Measurements from ENCODE around the gene CRACDL.

CRACDL gene

GRCh38 chr2:98910349-98911125 is 25.5 kb downstream of the CRACDL start:
- H3K4me3 ChIP-seq (ENCODE audit: low read depth, low read length) = no peak overlapping the region
- TF ChIP-seq CTCF (IDR thresholded peaks at IDR 0.05; ENCODE audit: low read depth, low read length) = no peak

DNA sequence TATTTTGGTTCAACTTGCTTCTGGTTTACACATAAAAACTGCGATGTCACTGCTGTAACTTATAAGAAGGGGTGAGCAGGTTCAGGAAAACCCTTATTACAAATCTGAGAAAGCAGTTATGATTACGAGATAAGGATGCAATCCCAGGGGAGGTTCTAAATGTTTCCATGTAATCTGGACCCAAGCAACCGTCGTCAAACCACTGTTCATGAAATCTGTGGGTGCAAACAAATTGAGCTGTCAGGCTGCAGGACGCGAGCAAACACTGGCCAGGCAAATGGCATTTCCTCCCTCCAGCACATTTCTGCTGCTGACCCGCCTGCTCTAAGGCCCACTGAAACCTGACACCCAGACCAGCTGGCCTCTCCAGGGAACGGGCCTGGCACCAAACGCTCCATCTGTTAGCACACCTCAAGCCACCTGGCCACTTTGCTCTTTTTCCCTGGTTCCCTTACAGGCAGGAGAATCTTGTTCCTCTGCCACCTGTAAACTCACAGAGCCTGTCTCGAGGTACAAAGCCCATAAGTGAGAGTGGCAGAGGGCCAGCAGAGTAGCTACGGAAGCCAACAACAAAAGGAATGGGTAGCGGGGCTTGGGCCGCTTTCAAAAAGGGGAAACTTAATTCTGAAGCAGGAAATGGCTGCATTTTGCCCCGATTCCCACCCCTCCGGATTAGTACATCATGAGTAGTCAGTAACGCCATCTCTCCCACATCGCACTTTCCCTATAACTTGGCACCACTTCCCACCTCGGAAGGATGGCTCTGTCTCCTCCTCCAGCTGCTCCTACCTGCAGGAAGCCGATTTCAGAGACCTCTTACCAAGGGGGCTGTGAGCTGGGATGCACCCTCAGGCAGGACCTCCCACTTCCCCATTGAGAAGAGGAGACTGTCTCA is 26.5 kb downstream of the CRACDL start:
- TF ChIP-seq CTCF (IDR thresholded peaks at IDR 0.05; ENCODE audit: low read depth, low read length) = no peak
- no peak overlapping the region for H3K4me3 ChIP-seq (ENCODE audit: low read depth, low read length)

- H3K4me3 ChIP-seq (ENCODE audit: low read depth, low read length) = no peak overlapping the region
- TF ChIP-seq CTCF (IDR thresholded peaks at IDR 0.05; ENCODE audit: low read depth, low read length) = no peak
Observed at GRCh38 chr2:98908931-98909316, 27.1 kb downstream of the CRACDL start.

DNA sequence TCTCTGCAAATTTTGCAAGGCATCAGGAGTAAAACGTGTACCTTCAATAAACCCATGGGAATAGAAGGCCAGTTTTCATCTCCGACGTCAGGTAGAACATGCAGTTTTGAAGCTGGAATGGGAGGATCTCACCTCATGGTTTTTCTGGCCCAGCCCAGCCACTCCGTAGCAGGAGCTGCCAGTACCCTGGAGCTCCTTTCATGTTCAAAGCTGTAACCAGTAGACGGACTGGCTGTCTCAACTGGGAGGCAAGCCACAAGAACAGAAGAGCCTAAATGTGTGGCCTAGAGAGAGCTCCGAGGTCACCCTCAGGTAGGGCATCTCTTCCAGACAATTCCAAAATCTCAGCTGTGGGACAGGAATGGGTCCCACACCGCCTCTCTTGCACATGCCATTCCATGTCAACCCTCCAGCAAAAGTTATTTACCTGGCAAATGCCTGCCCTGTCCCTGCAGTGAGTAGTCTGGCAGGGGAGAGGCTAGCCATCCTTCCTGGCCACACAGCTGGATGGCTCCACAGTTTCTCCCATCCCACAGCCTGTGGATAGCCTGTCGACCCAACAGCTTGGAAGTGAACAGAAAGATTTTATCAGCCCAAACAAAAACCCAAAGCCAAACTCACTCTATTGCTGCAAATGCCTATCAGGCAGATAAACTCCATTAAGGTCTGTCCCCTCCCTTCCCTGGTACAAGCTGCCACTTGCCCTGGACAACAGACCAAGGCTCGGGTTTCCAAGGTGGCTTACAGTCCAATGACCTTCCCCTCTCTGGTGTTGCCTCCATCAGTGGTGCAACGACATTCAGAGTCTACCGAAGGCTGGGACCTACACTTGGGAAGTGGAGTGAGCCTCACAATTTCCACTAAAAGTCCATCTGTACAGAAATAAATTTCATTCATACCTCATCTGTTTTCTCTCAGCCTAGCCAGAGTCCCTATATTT is 27.8 kb downstream of the CRACDL start:
- no peak for TF ChIP-seq CTCF (IDR thresholded peaks at IDR 0.05; ENCODE audit: low read depth, low read length)
- no peak overlapping the region for H3K4me3 ChIP-seq (ENCODE audit: low read depth, low read length)

DNA sequence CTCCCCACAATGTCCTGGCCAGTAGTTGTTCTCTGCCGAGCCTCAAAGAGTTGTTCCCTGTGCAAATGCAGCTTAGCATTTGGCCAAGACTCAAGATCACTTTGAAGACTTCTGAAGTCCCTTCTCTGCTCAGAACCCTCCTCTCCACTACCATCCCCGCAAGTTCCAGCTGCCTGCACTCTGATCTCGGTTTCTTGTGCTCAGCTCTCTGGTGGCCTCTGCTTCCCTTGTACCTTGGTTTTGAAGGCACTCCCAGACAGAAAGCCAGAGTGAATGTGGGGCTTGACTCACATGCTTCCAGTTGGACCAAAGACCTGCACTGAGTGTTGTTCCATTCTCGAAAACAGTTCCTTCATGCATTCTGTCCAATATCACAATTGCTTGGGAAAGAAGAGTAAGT is 28.6 kb downstream of the CRACDL start:
- TF ChIP-seq CTCF (IDR thresholded peaks at IDR 0.05; ENCODE audit: low read depth, low read length) = no peak
- no peak overlapping the region for H3K4me3 ChIP-seq (ENCODE audit: low read depth, low read length)

GRCh38 chr2:98903767-98904485 is 32.1 kb downstream of the CRACDL start:
- TF ChIP-seq CTCF (IDR thresholded peaks at IDR 0.05; ENCODE audit: low read depth, low read length) = no peak
- H3K4me3 ChIP-seq (ENCODE audit: low read depth, low read length) = no peak overlapping the region
